ENCODE results near the gene NET1.
A peak's percentile ranks its signal among the peaks of the same experiment; 100 is the strongest.

Gene NET1

DNA sequence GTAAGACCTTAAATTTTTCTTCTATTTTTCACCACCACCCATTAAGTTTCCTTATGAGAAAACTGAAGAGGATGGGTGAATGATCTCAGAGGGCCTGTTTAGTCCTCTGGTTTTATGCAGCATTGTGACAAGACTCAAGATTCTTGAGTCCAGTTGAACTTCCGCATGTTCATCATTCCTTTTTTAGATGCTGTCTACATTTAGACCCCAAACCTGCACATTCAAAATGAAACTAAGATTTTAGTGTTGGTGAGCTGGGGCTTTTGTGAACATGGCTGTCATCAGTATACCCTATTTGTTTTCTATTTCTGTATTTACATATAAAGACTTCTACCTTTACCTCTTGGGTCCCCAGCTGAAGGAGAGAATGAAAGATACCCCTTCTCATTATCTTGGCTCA, 31.1 kb downstream of the NET1 start:
- DNase-seq = no peak

- DNase-seq = no peak
These were observed 32.6 kb downstream of the NET1 start for GRCh38 chr10:5445006-5445405.

- DNase-seq = peak; percentile 80
These were observed 34.1 kb downstream of the NET1 start for GRCh38 chr10:5446390-5446926.

- DNase-seq = no peak
These were observed 34.7 kb downstream of the NET1 start for GRCh38 chr10:5447056-5447455.

GRCh38 chr10:5447611-5448071, 35.3 kb downstream of the NET1 start:
- peak; percentile 20 for DNase-seq

GRCh38 chr10:5448333-5449001, 36.1 kb downstream of the NET1 start:
- DNase-seq = no peak

GRCh38 chr10:5449227-5449626, 36.9 kb downstream of the NET1 start:
- no peak for DNase-seq

- no peak for DNase-seq
These were observed 37.5 kb downstream of the NET1 start for GRCh38 chr10:5449823-5450222.

GRCh38 chr10:5450605-5451384, 38.4 kb downstream of the NET1 start:
- DNase-seq = no peak

DNA sequence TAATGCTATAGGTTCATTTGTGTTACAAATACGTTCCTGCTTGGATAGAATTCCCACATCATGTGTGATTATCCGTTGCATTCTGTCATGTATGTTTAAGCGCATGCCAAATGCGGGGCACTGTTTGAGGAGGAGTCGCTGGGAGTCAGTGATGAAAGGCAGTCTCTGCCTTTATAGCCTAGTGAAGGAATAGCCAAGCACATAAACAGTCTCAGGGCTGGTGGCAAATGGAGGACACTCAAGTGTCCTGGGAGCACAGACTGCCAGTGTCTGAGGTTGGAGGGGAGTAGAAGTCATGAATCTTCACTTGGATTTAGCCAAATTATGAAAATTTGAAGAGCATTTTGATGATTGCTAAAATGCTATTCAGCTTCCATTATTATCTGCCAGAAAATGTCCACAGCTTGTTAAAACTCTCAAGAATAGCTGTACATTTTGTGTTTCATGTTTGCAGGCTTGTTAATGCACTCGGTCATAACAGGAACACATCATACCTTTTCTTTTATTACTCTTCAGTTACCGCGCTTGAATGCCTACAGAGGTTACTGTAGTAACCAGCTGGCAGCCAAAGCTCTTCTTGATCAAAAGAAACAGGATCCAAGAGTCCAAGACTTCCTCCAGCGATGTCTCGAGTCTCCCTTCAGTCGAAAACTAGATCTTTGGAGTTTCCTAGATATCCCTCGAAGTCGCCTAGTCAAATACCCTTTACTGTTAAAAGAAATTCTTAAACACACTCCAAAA, 41.6 kb downstream of the NET1 start:
- DNase-seq = no peak

GRCh38 chr10:5456563-5456962, 44.2 kb downstream of the NET1 start:
- DNase-seq = no peak

DNA sequence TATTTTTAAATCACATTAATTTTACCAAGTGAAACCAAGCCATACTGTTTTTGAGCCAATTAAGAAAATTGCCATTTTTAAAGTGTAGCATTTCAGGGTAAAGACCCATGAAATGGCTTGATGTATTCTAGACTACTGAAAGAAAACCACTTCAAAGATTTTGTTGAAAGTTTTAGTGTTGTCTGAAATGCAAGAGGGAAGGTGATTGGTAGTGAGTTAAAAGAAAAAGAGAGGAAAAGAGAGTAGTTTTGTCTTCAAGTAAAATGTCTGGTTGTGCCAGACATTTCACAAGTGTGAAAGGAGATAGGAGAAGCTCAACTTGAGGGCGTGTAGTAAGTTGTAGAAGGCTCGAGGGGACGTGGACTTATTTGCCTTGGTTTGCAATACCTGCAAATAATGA, 45.4 kb downstream of the NET1 start:
- DNase-seq = no peak

DNA sequence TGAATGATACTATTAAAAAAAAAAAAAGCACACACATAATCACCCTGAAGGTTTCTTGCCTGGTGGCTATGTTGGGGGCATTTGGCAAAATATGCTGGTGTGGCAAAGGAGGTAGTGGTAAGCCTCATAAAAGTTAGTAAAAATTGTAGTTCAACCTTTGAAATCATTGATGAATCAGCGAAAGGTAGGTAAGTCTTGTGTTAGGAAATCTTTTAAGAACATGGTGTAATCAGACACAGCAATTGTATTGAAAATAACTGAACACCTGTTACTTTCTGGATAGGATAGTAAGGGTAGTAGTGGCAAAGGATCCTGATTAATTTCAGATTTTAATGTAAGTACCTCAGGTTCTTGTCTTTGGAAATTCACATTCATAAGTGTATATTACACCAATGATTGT, 46.1 kb downstream of the NET1 start:
- no peak for DNase-seq

DNA sequence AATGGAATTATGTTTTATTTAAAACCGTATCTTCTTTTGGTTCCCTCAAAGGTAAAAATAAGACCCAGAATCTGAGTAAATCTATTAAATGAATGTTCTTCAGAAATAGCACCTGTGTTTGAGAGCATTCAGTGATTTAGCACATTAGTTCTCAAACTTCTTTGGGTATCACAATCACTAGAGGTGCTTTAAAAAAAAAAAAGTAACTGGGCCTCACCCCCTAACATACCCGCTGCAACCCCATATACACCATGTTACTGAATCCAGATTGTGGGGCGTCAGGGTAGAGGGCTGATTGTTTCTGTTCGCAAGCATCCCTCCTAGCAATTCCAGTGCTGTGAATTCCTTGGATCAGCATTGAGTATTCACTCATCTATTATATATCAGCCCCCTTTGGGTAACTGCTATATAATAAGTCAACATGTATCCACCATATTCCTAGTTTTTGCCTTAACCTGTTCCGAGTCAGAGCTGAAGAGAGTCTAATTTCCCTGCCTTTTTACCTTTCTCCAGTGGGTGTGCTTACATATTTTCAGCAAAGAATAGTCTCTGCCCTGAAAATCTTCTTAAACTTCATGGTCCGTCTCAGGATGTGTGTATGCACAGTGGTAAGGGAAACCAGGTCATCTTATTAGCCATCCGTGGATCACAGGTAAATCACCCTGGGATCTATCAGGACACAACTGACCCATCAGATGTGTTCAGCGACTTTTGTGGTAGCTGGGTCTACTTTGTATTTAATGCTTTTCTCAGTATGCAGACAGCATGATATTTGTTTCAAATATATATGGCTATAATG, 46.8 kb downstream of the NET1 start:
- no peak for DNase-seq

GRCh38 chr10:5460468-5461202, 48.3 kb downstream of the NET1 start:
- no peak for DNase-seq

GRCh38 chr10:5461203-5461588, 48.8 kb downstream of the NET1 start:
- DNase-seq = no peak

- DNase-seq = no peak
These were observed 49.8 kb downstream of the NET1 start for GRCh38 chr10:5461914-5462840.

- DNase-seq = no peak
These were observed 50.5 kb downstream of the NET1 start for GRCh38 chr10:5462841-5463293.

DNA sequence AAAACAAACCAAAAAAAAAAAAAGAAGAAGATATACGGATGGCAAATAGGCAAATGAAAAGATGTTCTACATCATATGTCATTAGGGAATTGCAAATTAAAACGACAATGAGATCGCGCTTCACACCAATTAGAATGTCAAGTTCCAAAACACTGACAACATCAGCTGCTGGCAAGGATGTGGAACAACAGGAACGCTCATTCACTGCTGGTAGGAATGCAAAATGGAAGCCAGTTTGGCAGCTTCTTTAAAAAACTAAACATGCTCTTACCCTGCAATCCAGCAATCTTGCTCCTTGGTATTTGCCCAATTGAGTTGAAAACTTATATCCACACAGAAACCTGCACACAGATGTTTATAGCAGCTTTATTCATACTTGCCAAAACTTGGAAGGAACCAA, 52.2 kb downstream of the NET1 start:
- no peak for DNase-seq

- no peak for DNase-seq
These were observed 53.7 kb downstream of the NET1 start for GRCh38 chr10:5465976-5466450.

Data from NCI-H510A treated with DMSO at 0.1 percent for 48 hours (cell line).